K562 (cell line): ENCODE data around the gene MED20. TPM values are rescaled to one million over a fixed set of nuclear protein-coding genes. Genes with fewer than 3 reads are reported as not detected.

ENCODE experiments used
- ARID3B ChIP-seq: fragments of 250-450 bp; sonication (Bioruptor Pico); IDR thresholded peaks from 2 replicates; pipeline ENCODE4 v1.4.0; 2020; ENCODE audit warnings: borderline replicate concordance
- CBX3 ChIP-seq, 2 experiments: IDR thresholded peaks; 1 replicate in 1 of 2; 2 replicates in 1 of 2; pipeline ENCODE4 v1.6.1; 2012; ENCODE audit warnings: inconsistent platforms in 2 of 2, low read length in 2 of 2, borderline replicate concordance in 1 of 2, control low read depth in 1 of 2
- CBX5 ChIP-seq: IDR thresholded peaks from 2 replicates; pipeline ENCODE4 v1.6.1; 2014; ENCODE audit warnings: low read depth, borderline replicate concordance
- CEBPZ ChIP-seq: fragments of 150-350 bp; IDR thresholded peaks from 2 replicates; pipeline ENCODE4 v1.6.1; 2014; ENCODE audit warnings: low read depth, mild to moderate bottlenecking, low read length, borderline replicate concordance
- FOXJ3 ChIP-seq: sonication (generic); formaldehyde crosslinking; IDR thresholded peaks from 2 replicates; pipeline ENCODE4 v1.4.0; 2020; ENCODE audit warnings: mild to moderate bottlenecking, missing genetic modification reagents
- FOXP4 ChIP-seq: sonication (generic); formaldehyde crosslinking; IDR thresholded peaks from 2 replicates; pipeline ENCODE4 v1.8.0; 2022; ENCODE audit warnings: mild to moderate bottlenecking, missing genetic modification reagents, borderline replicate concordance
- HCFC1 ChIP-seq: IDR thresholded peaks from 2 replicates; pipeline ENCODE4 v1.6.1; 2012; ENCODE audit warnings: low read depth, low read length, improper control_type of control experiment
- HMG20A ChIP-seq: fragments of 450-650 bp; formaldehyde crosslinking; conservative IDR thresholded peaks from 2 replicates; pipeline ENCODE4 v1.4.0; 2020; ENCODE audit warnings: mild to moderate bottlenecking, mixed read lengths
- MAX ChIP-seq: sonication (generic); formaldehyde crosslinking; IDR thresholded peaks from 2 replicates; pipeline ENCODE4 v1.9.0; 2022; ENCODE audit warnings: mild to moderate bottlenecking, missing genetic modification reagents
- NCOA6 ChIP-seq: fragments of 450-650 bp; IDR thresholded peaks from 2 replicates; pipeline ENCODE4 v1.6.1; 2017; ENCODE audit warnings: mild to moderate bottlenecking
- PHTF2 ChIP-seq: fragments of 250-450 bp; sonication (Bioruptor Pico); IDR thresholded peaks from 2 replicates; pipeline ENCODE4 v1.5.0; 2021; ENCODE audit warnings: mild to moderate bottlenecking
- PTTG1 ChIP-seq: fragments of 450-650 bp; IDR thresholded peaks from 2 replicates; pipeline ENCODE4 v1.6.1; 2016; ENCODE audit warnings: low read depth, mild to moderate bottlenecking, missing genetic modification characterization, missing compliant biosample characterization
- RBM14 ChIP-seq: fragments of 200-400 bp; formaldehyde crosslinking; IDR thresholded peaks from 2 replicates; pipeline ENCODE4 v1.6.1; 2018; ENCODE audit warnings: low read depth, mild to moderate bottlenecking, low read length, moderate library complexity, borderline replicate concordance; ENCODE audit not compliant: insufficient read depth
- TFE3 ChIP-seq: fragments of 450-650 bp; formaldehyde crosslinking; IDR thresholded peaks from 2 replicates; pipeline ENCODE4 v1.4.0; 2020; ENCODE audit warnings: mild to moderate bottlenecking, mixed read lengths
- ZNF232 ChIP-seq: sonication (generic); formaldehyde crosslinking; IDR thresholded peaks from 2 replicates; pipeline ENCODE4 v1.8.0; 2022; ENCODE audit warnings: mild to moderate bottlenecking, missing genetic modification reagents
- ZNF561 ChIP-seq: fragments of 450-650 bp; formaldehyde crosslinking; conservative IDR thresholded peaks from 2 replicates; pipeline ENCODE4 v1.4.0; 2020; ENCODE audit warnings: mild to moderate bottlenecking, moderate library complexity
- polyA plus RNA-seq, 8 experiments: library from polyadenylated mRNA; depleted of rRNA in 4 of 8; stranded (reverse) in 5 of 8; unstranded in 3 of 8; fragments of >200 nt; fragmentation: Nextera tagmentation in 2 of 8; fragmentation: Illumina TruSeq in 1 of 8; extraction: Ambion mirVana in 2 of 8; extraction: Trizol in 1 of 8; gene quantifications; 2 replicates each; pipeline versions ENCODE4 v1.2.1 to v1.2.3, GENCODE V29; 2011 to 2014; ENCODE audit warnings: inconsistent platforms in 1 of 8, missing spikeins in 1 of 8
- total RNA-seq, 7 experiments: library from RNA; depleted of rRNA in 6 of 7; stranded (reverse); fragments of >200 nt in 6 of 7; fragmentation: Illumina TruSeq in 2 of 7; extraction: Trizol in 2 of 7; gene quantifications; 2 replicates each; pipeline versions ENCODE4 v1.2.1 to v1.2.3, GENCODE V29; 2011 to 2021; ENCODE audit warnings: low replicate concordance in 1 of 7

The MED20 gene
- total and polyA plus RNA-seq, 9 of the 15 experiments (the other 6 are each of a cell fraction or from before 2014, with no cell fraction given): 27.3 to 80.9 (median 46.0) TPM

- TF ChIP-seq FOXP4 (CRISPR knock-in tag) (no peak), ZNF561 (no peak), NCOA6 (no peak), ZNF232 (CRISPR knock-in tag) (no peak), HCFC1 (peak; percentile 10; the same call in 1 of the 2 replicates), ARID3B (CRISPR knock-in tag) (no peak), RBM14 (no peak), MAX (CRISPR knock-in tag) (peak; percentile 15; the same call in 1 of the 2 replicates), HMG20A (0 out of 2 replicates have a peak, but pooled peaks have one; percentile 8), PHTF2 (CRISPR knock-in tag) (no peak), FOXJ3 (CRISPR knock-in tag) (no peak), PTTG1 (tag) (no peak), CEBPZ (no peak), CBX5 (no peak), CBX3 (IDR thresholded peaks at IDR 0.05; ENCODE audit: borderline replicate concordance in 1 of 2, low read length in 2 of 2) (no peak), TFE3 (CRISPR knock-in tag) (no peak)
Measured at GRCh38 chr6:41939176-41939847, 18.4 kb upstream of the MED20 start (continued).
